ENCODE results near the gene ADGRB2. TPM values are rescaled to one million over a fixed set of nuclear protein-coding genes. Genes with fewer than 3 reads are reported as not detected.

The ADGRB2 gene
- total and polyA plus RNA-seq, 2 donors, result 6.1 to 13.4 TPM

DNA sequence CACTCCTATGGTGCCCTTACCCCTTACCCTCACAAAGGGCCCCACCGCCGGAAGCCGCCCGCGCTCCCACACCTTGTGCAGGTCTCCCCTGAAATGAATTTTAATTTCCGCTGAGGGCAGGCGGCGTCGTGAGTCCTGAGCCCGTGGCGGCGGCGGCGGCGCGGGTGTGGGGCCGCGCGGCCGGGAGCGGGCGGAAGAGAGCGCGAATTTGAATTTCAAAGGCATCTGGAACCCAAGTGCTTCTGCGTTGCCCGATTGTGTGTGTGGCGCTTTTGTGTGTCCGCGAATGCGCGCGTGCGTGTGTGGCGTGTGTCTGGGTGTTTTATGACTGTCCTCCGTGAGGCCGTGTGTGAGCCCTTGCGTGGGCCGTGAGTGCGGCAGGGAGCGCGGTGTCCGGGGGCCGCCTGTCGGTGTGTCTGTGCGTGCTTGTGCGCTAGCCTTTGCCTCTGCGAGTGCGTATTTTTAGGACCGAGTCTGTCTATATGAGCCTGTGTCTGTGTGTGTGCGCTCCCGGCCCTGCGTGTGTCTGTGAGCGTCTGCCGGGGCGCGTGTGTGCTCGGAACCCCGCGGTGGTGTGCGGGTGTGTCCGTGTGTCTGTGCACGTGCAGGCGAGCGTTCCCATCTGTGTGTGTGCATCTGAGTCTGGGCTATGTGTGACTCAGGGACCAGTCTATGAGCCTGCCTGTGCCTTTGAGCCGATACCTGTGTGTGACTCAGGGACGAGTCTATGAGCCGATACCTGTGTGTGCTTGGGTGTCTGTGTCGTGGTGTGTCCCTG, 7.9 kb upstream of the ADGRB2 start:
- peak overlapping the region; percentile 2 for H3K4me3 ChIP-seq (ENCODE audit: low read depth, low read length)
- 8% methylated on average over 68 of the region's 68 CpGs for WGBS
- no peak for DNase-seq (ENCODE audit: extremely low spot score)

GRCh38 chr1:31769720-31770390, 5.7 kb upstream of the ADGRB2 start:
- H3K27ac ChIP-seq (ENCODE audit: low read depth), result no peak overlapping the region
- DNase-seq (ENCODE audit: extremely low spot score), result no peak
- H3K4me1 ChIP-seq (ENCODE audit: insufficient read depth), result no peaks in the 10 kb centered on the region
- no peak overlapping the region for H3K4me3 ChIP-seq (ENCODE audit: low read depth, low read length)
- no peaks in the 10 kb centered on the region for H3K36me3 ChIP-seq (ENCODE audit: insufficient read depth)
- WGBS, result 43% methylated on average over 12 of the region's 12 CpGs

More for the DNA sequence above, 7.9 kb upstream of the ADGRB2 start:
- no peaks in the 10 kb centered on the region for H3K36me3 ChIP-seq (ENCODE audit: insufficient read depth)
- no peaks in the 10 kb centered on the region for H3K4me1 ChIP-seq (ENCODE audit: insufficient read depth)
- H3K27ac ChIP-seq (ENCODE audit: low read depth), result no peak overlapping the region

- H3K27ac ChIP-seq (ENCODE audit: low read depth), result no peak overlapping the region
- H3K36me3 ChIP-seq (ENCODE audit: insufficient read depth), result no peaks in the 10 kb centered on the region
- no peak for DNase-seq (ENCODE audit: extremely low spot score)
- no peak overlapping the region for H3K4me3 ChIP-seq (ENCODE audit: low read depth, low read length)
- no peaks in the 10 kb centered on the region for H3K4me1 ChIP-seq (ENCODE audit: insufficient read depth)
- 65% methylated on average over 5 of the region's 5 CpGs for WGBS
These were observed 5.0 kb upstream of the ADGRB2 start for GRCh38 chr1:31768939-31769704.

GRCh38 chr1:31768407-31768907, 4.3 kb upstream of the ADGRB2 start:
- H3K27ac ChIP-seq (ENCODE audit: low read depth), result no peak overlapping the region
- no peak overlapping the region for H3K4me3 ChIP-seq (ENCODE audit: low read depth, low read length)
- no peak for DNase-seq (ENCODE audit: extremely low spot score)
- no peaks in the 10 kb centered on the region for H3K4me1 ChIP-seq (ENCODE audit: insufficient read depth)
- no peaks in the 10 kb centered on the region for H3K36me3 ChIP-seq (ENCODE audit: insufficient read depth)
- 76% methylated on average over 2 of the region's 2 CpGs for WGBS

DNA sequence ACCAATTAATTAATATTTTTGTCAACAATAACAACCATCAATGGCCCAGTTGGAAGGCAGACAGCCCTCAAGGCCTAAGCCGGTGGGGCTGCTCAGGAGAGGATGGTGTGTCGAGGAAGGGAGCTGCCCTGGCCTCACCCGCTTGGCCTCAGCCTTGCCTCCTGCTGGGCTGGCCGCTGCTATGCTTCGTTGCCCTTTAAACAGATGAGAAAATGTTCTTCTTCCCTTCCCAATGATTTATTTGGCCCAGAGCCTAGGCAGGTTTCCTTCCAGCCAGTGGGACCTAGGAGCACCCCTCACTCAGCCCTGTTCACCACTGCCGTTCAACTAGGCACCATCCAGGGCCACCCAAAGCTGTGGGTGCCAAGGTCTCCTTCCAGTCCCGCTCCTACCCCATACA, 3.1 kb upstream of the ADGRB2 start:
- DNase-seq (ENCODE audit: extremely low spot score), result no peak
- H3K4me3 ChIP-seq (ENCODE audit: low read depth, low read length), result no peak overlapping the region
- 83% methylated on average over 7 of the region's 7 CpGs for WGBS
- H3K36me3 ChIP-seq (ENCODE audit: insufficient read depth), result no peaks in the 10 kb centered on the region
- H3K27ac ChIP-seq (ENCODE audit: low read depth), result no peak overlapping the region
- no peaks in the 10 kb centered on the region for H3K4me1 ChIP-seq (ENCODE audit: insufficient read depth)

GRCh38 chr1:31765516-31765915, 1.4 kb upstream of the ADGRB2 start:
- Histone ChIP-seq H3K4me1 (ENCODE audit: insufficient read depth) (no peaks in the 10 kb centered on the region), H3K4me3 (ENCODE audit: low read depth, low read length) (no peak overlapping the region), H3K36me3 (ENCODE audit: insufficient read depth) (no peaks in the 10 kb centered on the region), H3K27ac (ENCODE audit: low read depth) (no peak overlapping the region)
- no peak for DNase-seq (ENCODE audit: extremely low spot score)
- 86% methylated on average over 6 of the region's 6 CpGs for WGBS

DNA sequence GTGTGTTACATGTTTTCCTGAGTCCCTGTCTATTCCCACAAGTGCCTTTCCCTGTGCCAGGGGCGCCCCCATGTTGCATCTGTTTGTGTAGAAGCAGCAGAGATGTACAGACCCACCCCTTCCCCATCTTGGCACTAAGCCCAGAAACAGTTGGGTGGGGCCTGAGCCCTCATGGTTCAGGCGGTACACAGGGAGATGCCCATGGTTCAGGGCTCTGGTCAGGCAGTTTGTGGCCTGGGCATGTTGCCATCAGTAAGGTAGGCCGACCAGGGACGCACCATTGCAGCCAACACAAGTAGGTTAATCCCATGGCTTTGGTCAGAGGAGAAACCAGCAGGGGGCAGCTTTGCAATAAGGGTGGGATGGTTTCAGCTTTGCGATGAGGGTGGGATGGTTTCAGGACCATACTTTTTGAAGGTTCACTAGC, 914 bp upstream of the ADGRB2 start:
- WGBS, result 53% methylated on average over 5 of the region's 5 CpGs
- Histone ChIP-seq H3K36me3 (ENCODE audit: insufficient read depth) (no peaks in the 10 kb centered on the region), H3K4me1 (ENCODE audit: insufficient read depth) (no peaks in the 10 kb centered on the region), H3K4me3 (ENCODE audit: low read depth, low read length) (no peak overlapping the region), H3K27ac (ENCODE audit: low read depth) (no peak overlapping the region)
- no peak for DNase-seq (ENCODE audit: extremely low spot score)

GRCh38 chr1:31763671-31764311, 349 bp downstream of the ADGRB2 start:
- no peak for DNase-seq (ENCODE audit: extremely low spot score)
- Histone ChIP-seq H3K4me3 (ENCODE audit: low read depth, low read length) (peak overlapping the region; percentile 56), H3K36me3 (ENCODE audit: insufficient read depth) (no peaks in the 10 kb centered on the region), H3K4me1 (ENCODE audit: insufficient read depth) (no peaks in the 10 kb centered on the region), H3K27ac (ENCODE audit: low read depth) (no peak overlapping the region)
- 1% methylated on average over 71 of the region's 93 CpGs for WGBS

GRCh38 chr1:31762726-31763670, 1.1 kb downstream of the ADGRB2 start:
- DNase-seq (ENCODE audit: extremely low spot score), result no peak
- H3K4me1 ChIP-seq (ENCODE audit: insufficient read depth), result no peaks in the 10 kb centered on the region
- no peak overlapping the region for H3K27ac ChIP-seq (ENCODE audit: low read depth)

GRCh38 chr1:31762323-31762722, 1.8 kb downstream of the ADGRB2 start:
- no peak overlapping the region for H3K27ac ChIP-seq (ENCODE audit: low read depth)
- DNase-seq (ENCODE audit: extremely low spot score), result no peak
- WGBS, result 38% methylated on average over 7 of the region's 7 CpGs
- no peaks in the 10 kb centered on the region for H3K36me3 ChIP-seq (ENCODE audit: insufficient read depth)
- H3K4me3 ChIP-seq (ENCODE audit: low read depth, low read length), result peak overlapping the region; percentile 56
- H3K4me1 ChIP-seq (ENCODE audit: insufficient read depth), result no peaks in the 10 kb centered on the region

More at GRCh38 chr1:31762726-31763670, 1.1 kb downstream of the ADGRB2 start:
- Histone ChIP-seq H3K4me3 (ENCODE audit: low read depth, low read length) (peak overlapping the region; percentile 56), H3K36me3 (ENCODE audit: insufficient read depth) (no peaks in the 10 kb centered on the region)
- WGBS, result 1% methylated on average over 60 of the region's 60 CpGs

DNA sequence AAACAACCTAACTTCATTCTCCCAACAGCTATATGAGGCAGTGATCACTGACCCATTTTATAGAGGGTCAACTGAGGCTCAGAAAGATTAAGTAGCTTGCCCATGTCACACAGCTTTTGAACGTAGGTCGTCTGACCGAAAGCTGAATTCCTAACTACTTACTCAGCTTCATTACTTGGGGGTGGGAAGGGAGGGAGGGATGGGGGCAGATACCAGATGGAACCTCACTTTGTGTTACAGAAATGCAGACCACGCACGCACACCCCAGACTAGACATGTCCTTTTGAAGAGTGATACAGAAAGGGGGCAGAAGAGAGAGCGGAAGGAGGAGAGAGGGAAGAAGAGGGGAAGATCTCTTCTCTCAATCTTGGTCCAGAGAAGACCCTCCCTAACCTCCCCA, 2.3 kb downstream of the ADGRB2 start:
- Histone ChIP-seq H3K4me3 (ENCODE audit: low read depth, low read length) (no peak overlapping the region), H3K27ac (ENCODE audit: low read depth) (no peak overlapping the region), H3K4me1 (ENCODE audit: insufficient read depth) (no peaks in the 10 kb centered on the region), H3K36me3 (ENCODE audit: insufficient read depth) (no peaks in the 10 kb centered on the region)
- 63% methylated on average over 6 of the region's 6 CpGs for WGBS
- DNase-seq (ENCODE audit: extremely low spot score), result no peak

Measured in urinary bladder (tissue), 4 donors.